ENCODE results near the gene RBCK1. TPM values are rescaled to one million over a fixed set of nuclear protein-coding genes. Genes with fewer than 3 reads are reported as not detected.

RBCK1 gene
- total RNA-seq, 2 experiments from 2014 or later, result 122 to 130 TPM

GRCh38 chr20:407133-407952 is 756 bp upstream of the RBCK1 start:
- peaks cover 37% of the 10 kb centered on the region for H3K36me3 Mint-ChIP-seq (ENCODE audit: low read depth)
- ATAC-seq (peak; percentile 74), DNase-seq (peak; percentile 75)
- POLR2A ChIA-PET, result interaction anchor here (0.6 to 1.5 kb wide), 13 partner anchors 8 to 109 kb away, joined by 3 to 7 read pairs (median 4); partner anchors contain the start of gene TBC1D20
- CTCF ChIA-PET, result interaction anchor here (0.8 to 2.5 kb wide), 11 partner anchors 24 to 136 kb away, joined by 3 to 11 read pairs (median 4); partner anchors contain the start of genes CSNK2A1 and TBC1D20
- peaks cover 43% of the 10 kb centered on the region for H3K4me1 Mint-ChIP-seq (ENCODE audit: low read depth)
- H3K27ac Mint-ChIP-seq, result peak overlapping the region; percentile 95
- peak overlapping the region; percentile 82 for H3K4me3 Mint-ChIP-seq
- H3K27me3 Mint-ChIP-seq, result no peaks in the 10 kb centered on the region
- TF ChIP-seq CTCF (IDR thresholded peaks at IDR 0.05), result no peak
- H3K9me3 Mint-ChIP-seq, result peaks cover 4% of the 10 kb centered on the region
- intact Hi-C loops (cut with micrococcal nuclease), result no loop called here

DNA sequence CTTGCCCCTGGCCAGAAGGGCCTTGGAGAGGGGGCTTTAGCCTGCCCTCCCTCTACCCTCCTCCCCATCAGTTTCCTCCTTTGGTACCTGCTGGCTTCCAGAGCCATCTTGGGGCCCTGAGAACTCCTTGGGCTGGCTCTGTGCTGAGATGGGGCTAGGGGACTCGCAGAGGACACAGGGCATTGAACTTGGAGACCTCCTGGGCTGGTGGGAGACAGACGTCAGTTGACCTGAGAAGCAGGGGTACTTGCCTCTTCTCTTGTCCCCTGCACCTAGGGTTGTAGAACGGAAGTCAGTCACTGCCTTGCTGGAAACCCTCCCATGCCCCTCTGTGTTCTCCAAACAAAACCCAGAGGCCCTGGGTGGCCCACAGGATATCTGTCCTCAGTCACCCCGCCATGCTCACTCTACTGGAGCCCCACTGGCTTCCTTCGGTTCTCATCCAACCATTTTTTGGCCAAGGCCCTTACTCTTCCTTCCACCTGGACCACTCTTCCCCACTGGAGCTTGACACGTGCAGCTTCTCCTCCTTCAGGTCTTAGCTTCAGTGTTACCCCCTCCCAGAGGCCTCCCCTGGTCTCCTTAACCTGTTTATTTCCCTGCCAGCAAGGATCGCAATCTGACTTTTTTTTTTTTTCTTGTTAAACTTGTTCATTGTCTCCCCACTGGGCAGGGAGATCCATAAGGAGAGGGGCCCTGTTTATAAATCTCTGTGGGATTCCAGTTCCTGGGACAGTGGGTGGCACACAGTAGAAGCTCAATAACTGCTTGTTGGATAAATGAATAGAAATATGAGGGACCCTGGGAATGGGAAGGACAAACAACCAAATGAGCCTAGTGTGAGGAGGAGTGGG is 971 bp downstream of the RBCK1 start:
- peaks cover 49% of the 10 kb centered on the region for H3K4me1 Mint-ChIP-seq (ENCODE audit: low read depth)
- intact Hi-C loops (cut with micrococcal nuclease), result no loop called here
- H3K27ac Mint-ChIP-seq, result peak overlapping the region; percentile 91
- H3K36me3 Mint-ChIP-seq (ENCODE audit: low read depth), result peaks cover 47% of the 10 kb centered on the region
- no peak for TF ChIP-seq CTCF (IDR thresholded peaks at IDR 0.05)
- POLR2A ChIA-PET, result interaction anchor here (0.7 to 1.6 kb wide), 6 partner anchors 10 to 29 kb away, joined by 3 to 7 read pairs (median 6); partner anchors contain the start of gene TRIB3
- peak overlapping the region; percentile 97 for H3K4me3 Mint-ChIP-seq
- CTCF ChIA-PET, result interaction anchor here (0.7 to 1.6 kb wide), 2 partner anchors 78 to 105 kb away, joined by 3 to 5 read pairs; no protein-coding TSS in a partner anchor
- ATAC-seq (peak; percentile 31), DNase-seq (peak; percentile 55)
- H3K9me3 Mint-ChIP-seq, result no peaks in the 10 kb centered on the region
- no peaks in the 10 kb centered on the region for H3K27me3 Mint-ChIP-seq

- Mint-ChIP-seq H3K4me1 (ENCODE audit: low read depth) (peaks cover 55% of the 10 kb centered on the region), H3K9me3 (no peaks in the 10 kb centered on the region), H3K27ac (peak overlapping the region; percentile 91), H3K4me3 (peak overlapping the region; percentile 97), H3K27me3 (no peaks in the 10 kb centered on the region), H3K36me3 (ENCODE audit: low read depth) (peaks cover 47% of the 10 kb centered on the region)
- ChIA-PET CTCF (interaction anchor here (0.7 to 1.6 kb wide), 3 partner anchors 20 to 106 kb away, joined by 3 to 5 read pairs (median 3); no protein-coding TSS in a partner anchor), POLR2A (interaction anchor here (0.7 to 1.6 kb wide), 7 partner anchors 10 to 29 kb away, joined by 3 to 7 read pairs (median 5); partner anchors contain the start of gene TRIB3)
- TF ChIP-seq CTCF (IDR thresholded peaks at IDR 0.05), result no peak
- DNase-seq (peak; percentile 28), ATAC-seq (no peak)
- intact Hi-C loops (cut with micrococcal nuclease), result loop anchor here (5.0 kb wide), 1 partner anchor 52 kb away; the partner anchor contains the start of gene TBC1D20
Measured at GRCh38 chr20:409697-410559, 1.8 kb downstream of the RBCK1 start.

GRCh38 chr20:412081-412480 is 4.0 kb downstream of the RBCK1 start:
- intact Hi-C loops (cut with micrococcal nuclease), result loop anchor here (5.0 kb wide), 1 partner anchor 50 kb away; the partner anchor contains the start of gene TBC1D20
- no peaks in the 10 kb centered on the region for H3K9me3 Mint-ChIP-seq
- no peak for TF ChIP-seq CTCF (IDR thresholded peaks at IDR 0.05)
- CTCF ChIA-PET, result interaction anchor here (1.2 kb wide), 1 partner anchor 11 kb away, joined by 3 read pairs; no protein-coding TSS in a partner anchor
- no peaks in the 10 kb centered on the region for H3K27me3 Mint-ChIP-seq
- ATAC-seq (no peak), DNase-seq (no peak)
- peaks cover 63% of the 10 kb centered on the region for H3K4me1 Mint-ChIP-seq (ENCODE audit: low read depth)
- no peak overlapping the region for H3K27ac Mint-ChIP-seq
- H3K36me3 Mint-ChIP-seq (ENCODE audit: low read depth), result peaks cover 61% of the 10 kb centered on the region
- H3K4me3 Mint-ChIP-seq, result no peak overlapping the region
- POLR2A ChIA-PET, result no interaction called here

All from activated CD8-positive, alpha-beta T cell treated with anti-CD3 and anti-CD28 coated beads for 36 hours (primary cell).